Measurements from ENCODE around the gene MRPL10. TPM values are rescaled to one million over a fixed set of nuclear protein-coding genes. Genes with fewer than 3 reads are reported as not detected.

MRPL10 gene
- total and polyA plus RNA-seq, 10 of the 15 experiments (the other 5 are each of a cell fraction or from before 2014, with no cell fraction given) = 18.9 to 61.9 (median 47.3) TPM

GRCh38 chr17:47808036-47808829, 23.1 kb downstream of the MRPL10 start:
- DNase-seq (ENCODE audit: low read depth, low spot score) = no peak
- Histone ChIP-seq H3K9ac (ENCODE audit: control insufficient read depth, insufficient read depth, low read length) (no peak overlapping the region), H3K9me3 (replicated peaks; ENCODE audit: control insufficient read depth, insufficient read depth, low read length) (no peaks in the 10 kb centered on the region), H2AFZ (ENCODE audit: control insufficient read depth, low read depth, low read length) (no peak overlapping the region), H3K27ac (ENCODE audit: control insufficient read depth, insufficient read depth) (no peak overlapping the region), H3K36me3 (ENCODE audit: control insufficient read depth in 2 of 2, insufficient read depth in 2 of 2, low read length in 1 of 2) (peaks cover 0 to 8% of the 10 kb centered on the region in 2 experiments; a peak in 3 of 4 replicates), H3K4me3 (no peak overlapping the region), H3K27me3 (replicated peaks in 1 of 2; ENCODE audit: control insufficient read depth in 2 of 2, insufficient read depth in 2 of 2, low read length in 1 of 2) (no peaks in the 10 kb centered on the region), H3K4me2 (ENCODE audit: control insufficient read depth, insufficient read depth) (no peak overlapping the region), H4K20me1 (ENCODE audit: control insufficient read depth, insufficient read depth) (no peaks in the 10 kb centered on the region), H3K4me1 (ENCODE audit: control insufficient read depth, insufficient read depth, low read length) (no peaks in the 10 kb centered on the region), H3K79me2 (ENCODE audit: control insufficient read depth, insufficient read depth, low read length) (no peaks in the 10 kb centered on the region)
- ATAC-seq = no peak
- FAIRE-seq = no peak
- BruUV-seq (replicated peaks) = TSS peak; percentile 43
- WGBS (ENCODE audit: insufficient coverage, insufficient replicate concordance, low lambda C conversion rate, missing lambda C conversion rate) = 83% methylated on average over 20 of the region's 20 CpGs
- ChIA-PET SMC1A (ENCODE audit: uncharacterized antibody, unreplicated experiment) (no interaction called here), POLR2A (interaction anchor here (0.5 kb wide), 1 partner anchor 214 kb away, joined by 5 read pairs; no protein-coding TSS in a partner anchor), CTCF (interaction anchor here (1.4 kb wide), 1 partner anchor 78 kb away, joined by 4 read pairs; no protein-coding TSS in a partner anchor), RAD21 (ENCODE audit: unreplicated experiment) (no interaction called here)
- in situ Hi-C loops (cut with MboI) (loop anchor here (10.0 kb wide), 1 partner anchor 113 kb away; the partner anchor contains the start of gene TBKBP1), intact Hi-C loops (cut with micrococcal nuclease; ENCODE audit: unreplicated experiment) (no loop called here)
- TF ChIP-seq BCL3 (IDR thresholded peaks at IDR 0.05; ENCODE audit: borderline replicate concordance, insufficient read depth, low read depth, low read length, poor library complexity, severe bottlenecking) (no peak), RELB (IDR thresholded peaks at IDR 0.05; ENCODE audit: low read depth) (no peak), ATF2 (IDR thresholded peaks at IDR 0.05; ENCODE audit: low read length) (no peak), SIX5 (IDR thresholded peaks at IDR 0.05; ENCODE audit: low read depth, low read length, severe bottlenecking) (no peak), ZNF384 (IDR thresholded peaks at IDR 0.05; ENCODE audit: borderline replicate concordance, low read depth, low read length) (no peak), ESRRA (IDR thresholded peaks at IDR 0.05; ENCODE audit: low read length) (no peak), NKRF (conservative IDR thresholded peaks at IDR 0.05) (no peak), NFIC (IDR thresholded peaks at IDR 0.05; ENCODE audit: low read depth, low read length) (no peak), ATF7 (IDR thresholded peaks at IDR 0.05; ENCODE audit: low read depth) (no peak), CBFB (IDR thresholded peaks at IDR 0.05; ENCODE audit: low read depth) (no peak), RUNX3 (IDR thresholded peaks at IDR 0.05; ENCODE audit: low read length) (no peak), LARP7 (IDR thresholded peaks at IDR 0.05) (no peak), IRF3 (IDR thresholded peaks at IDR 0.05) (no peak), POLR2AphosphoS5 (IDR thresholded peaks at IDR 0.05; ENCODE audit: low read length) (no peak), RBBP5 (conservative IDR thresholded peaks at IDR 0.05) (no peak), WRNIP1 (IDR thresholded peaks at IDR 0.05; ENCODE audit: borderline replicate concordance, low read depth, low read length) (no peak), FOXK2 (IDR thresholded peaks at IDR 0.05) (no peak)
